Gastrocnemius medialis (tissue), 4 donors: Measurements from ENCODE around the gene KRTAP20-4. TPM values are rescaled to one million over a fixed set of nuclear protein-coding genes. Genes with fewer than 3 reads are reported as not detected.

ENCODE experiments used
- ATAC-seq, 2 donors: fragments of 150-250 bp; one replicate each; pipeline ENCODE4 v1.9.1; 2016
- DNase-seq, 2 donors: peaks; one replicate each; pipeline ENCODE4 v3.0.0-alpha.2; 2019
- H3K27ac ChIP-seq, 4 donors: fragments of 200-600 bp; sonication (generic); 1 replicate in 1 of 4; 2 replicates in 3 of 4; pipeline ENCODE4 v1.5.1; 2016 to 2018; ENCODE audit warnings: mild to moderate bottlenecking in 2 of 4, moderate library complexity in 1 of 4
- H3K27me3 ChIP-seq, 3 donors: fragments of 200-600 bp; sonication (generic) in 2 of 3; 1 replicate in 1 of 3; 2 replicates in 2 of 3; pipeline versions ENCODE4 v1.5.1 to v1.6.0; 2016 to 2019; ENCODE audit warnings: mild to moderate bottlenecking in 1 of 3, moderate library complexity in 1 of 3
- H3K36me3 ChIP-seq, 2 donors: fragments of 200-600 bp; sonication (generic) in 1 of 2; one replicate each; pipeline ENCODE4 v1.5.1; 2017 to 2018
- H3K4me1 ChIP-seq, 2 donors: fragments of 200-600 bp; sonication (generic) in 1 of 2; one replicate each; pipeline ENCODE4 v1.5.1; 2016 to 2017; ENCODE audit warnings: mild to moderate bottlenecking in 2 of 2
- H3K4me3 ChIP-seq, 4 donors: fragments of 200-600 bp; sonication (generic) in 3 of 4; 1 replicate in 1 of 4; 2 replicates in 3 of 4; pipeline ENCODE4 v1.5.1; 2016 to 2019; ENCODE audit warnings: mild to moderate bottlenecking in 2 of 4
- H3K9me3 ChIP-seq, 3 donors: fragments of 200-600 bp; sonication (generic) in 2 of 3; 1 replicate in 1 of 3; 2 replicates in 2 of 3; pipeline ENCODE4 v1.5.1; 2016 to 2019
- CTCF ChIP-seq, 5 experiments: fragments of 450-650 bp in 3 of 5; fragments of 200-600 bp in 2 of 5; sonication (generic) in 2 of 5; IDR thresholded peaks in 4 of 5; conservative IDR thresholded peaks in 1 of 5; 1 replicate in 4 of 5; 2 replicates in 1 of 5; pipeline ENCODE4 v1.5.1; 2016 to 2019; ENCODE audit warnings: antibody characterized with exemption in 5 of 5, mild to moderate bottlenecking in 3 of 5, moderate library complexity in 3 of 5
- POLR2A ChIP-seq, 2 donors: fragments of 450-650 bp; IDR thresholded peaks; one replicate each; pipeline ENCODE4 v1.6.1; 2017; ENCODE audit warnings: antibody characterized with exemption in 2 of 2, mild to moderate bottlenecking in 2 of 2, moderate library complexity in 2 of 2
- in situ Hi-C, 4 donors: fragments of 200-750 bp; cut with MboI; loops; one replicate each; pipeline versions ENCODE4 v1.15.0 to v1.8.0; 2017; ENCODE audit warnings: low sequenced_read_pairs in 4 of 4
- intact Hi-C: fragments of 100-400 bp; cut with DNase I; formaldehyde crosslinking; loops from one replicate; pipeline ENCODE4 v1.15.1; 2023; ENCODE audit warnings: low total_unique reads
- total RNA-seq, 4 donors: library from RNA; depleted of rRNA; stranded (reverse); fragments of >200 nt; gene quantifications; one replicate each; pipeline versions ENCODE4 v1.1.0 to v1.2.3, GENCODE V29; 2016

Gene KRTAP20-4
- total RNA-seq, 4 donors from 2014 or later, result not detected

- no peaks in the 10 kb centered on the region for H3K27me3 ChIP-seq
- no peak within 1 kb of the TSS for H3K4me3 ChIP-seq
- H3K27ac ChIP-seq, result no peak within 1 kb of the TSS
- in situ Hi-C loops (no loop called here), intact Hi-C loops (no loop called here)
- no peak for ATAC-seq
- H3K4me1 ChIP-seq, result no peaks in the 10 kb centered on the region
- H3K36me3 ChIP-seq, result no peaks in the 10 kb centered on the region
- TF ChIP-seq CTCF (IDR thresholded peaks at IDR 0.05 in 4 of 5, conservative IDR thresholded peaks at IDR 0.05 in 1 of 5) (no peak), POLR2A (IDR thresholded peaks at IDR 0.05) (no peak)
- no peak for DNase-seq
- H3K9me3 ChIP-seq, result no peaks in the 10 kb centered on the region
Observed at GRCh38 chr21:30590297-30590696, 30.1 kb upstream of the KRTAP20-4 start, which contains the start of gene KRTAP22-2. KRTAP22-2 (minus strand) TSS chr21:30590397.

- ATAC-seq (no peak), DNase-seq (no peak)
- Histone ChIP-seq H3K36me3 (no peaks in the 10 kb centered on the region), H3K27ac (no peak within 1 kb of the TSS), H3K4me1 (no peaks in the 10 kb centered on the region), H3K9me3 (no peaks in the 10 kb centered on the region), H3K27me3 (no peaks in the 10 kb centered on the region), H3K4me3 (no peak within 1 kb of the TSS)
- intact Hi-C loops (no loop called here), in situ Hi-C loops (no loop called here)
- TF ChIP-seq POLR2A (IDR thresholded peaks at IDR 0.05) (no peak), CTCF (IDR thresholded peaks at IDR 0.05 in 4 of 5, conservative IDR thresholded peaks at IDR 0.05 in 1 of 5) (no peak)
Observed at GRCh38 chr21:30592140-30592539, 28.3 kb upstream of the KRTAP20-4 start, which contains the start of gene KRTAP6-3. KRTAP6-3 (plus strand) TSS chr21:30592440; CDS start chr21:30592446, 6 bp downstream.

- in situ Hi-C loops, result no loop called here
Observed at GRCh38 chr21:30598802-30599201, 21.6 kb upstream of the KRTAP20-4 start, which contains the start of gene KRTAP6-2. KRTAP6-2 (minus strand) TSS chr21:30598902; CDS start chr21:30598874, 28 bp downstream.

GRCh38 chr21:30600787-30601186, 19.6 kb upstream of the KRTAP20-4 start, which contains the start of gene KRTAP22-1:
KRTAP22-1 (plus strand) TSS chr21:30601087.
- intact Hi-C loops (no loop called here), in situ Hi-C loops (no loop called here)
- ATAC-seq, result no peak
- H3K27me3 ChIP-seq, result no peaks in the 10 kb centered on the region
- no peaks in the 10 kb centered on the region for H3K4me1 ChIP-seq
- H3K9me3 ChIP-seq, result no peaks in the 10 kb centered on the region
- H3K27ac ChIP-seq, result no peak within 1 kb of the TSS
- TF ChIP-seq CTCF (IDR thresholded peaks at IDR 0.05 in 4 of 5, conservative IDR thresholded peaks at IDR 0.05 in 1 of 5) (no peak), POLR2A (IDR thresholded peaks at IDR 0.05) (no peak)
- H3K36me3 ChIP-seq, result no peaks in the 10 kb centered on the region
- H3K4me3 ChIP-seq, result no peak within 1 kb of the TSS
- DNase-seq, result no peak

More at GRCh38 chr21:30598802-30599201, 21.6 kb upstream of the KRTAP20-4 start, which contains the start of gene KRTAP6-2:
- ATAC-seq (no peak), DNase-seq (no peak)
- TF ChIP-seq CTCF (IDR thresholded peaks at IDR 0.05 in 4 of 5, conservative IDR thresholded peaks at IDR 0.05 in 1 of 5) (no peak), POLR2A (IDR thresholded peaks at IDR 0.05) (no peak)
- no peaks in the 10 kb centered on the region for H3K27me3 ChIP-seq
- no peak within 1 kb of the TSS for H3K27ac ChIP-seq
- no peaks in the 10 kb centered on the region for H3K4me1 ChIP-seq
- no peaks in the 10 kb centered on the region for H3K36me3 ChIP-seq
- no peak within 1 kb of the TSS for H3K4me3 ChIP-seq
- no peaks in the 10 kb centered on the region for H3K9me3 ChIP-seq
- intact Hi-C loops, result no loop called here

GRCh38 chr21:30605968-30606367, 14.5 kb upstream of the KRTAP20-4 start:
- in situ Hi-C loops, result no loop called here
- Histone ChIP-seq H3K27ac (no peak overlapping the region), H3K4me1 (no peaks in the 10 kb centered on the region), H3K36me3 (no peaks in the 10 kb centered on the region), H3K4me3 (no peak overlapping the region), H3K27me3 (no peaks in the 10 kb centered on the region), H3K9me3 (no peaks in the 10 kb centered on the region)
- ATAC-seq (no peak), DNase-seq (no peak)
- TF ChIP-seq CTCF (IDR thresholded peaks at IDR 0.05 in 4 of 5, conservative IDR thresholded peaks at IDR 0.05 in 1 of 5), result no peak
- no peak for TF ChIP-seq POLR2A (IDR thresholded peaks at IDR 0.05)
- intact Hi-C loops, result no loop called here
